Vagina (tissue), 2 donors: Measurements from ENCODE around the gene TWIST2. TPM values are rescaled to one million over a fixed set of nuclear protein-coding genes. Genes with fewer than 3 reads are reported as not detected.

Experiments used
- DNase-seq, 2 donors: peaks; one replicate each; pipeline ENCODE4 v3.0.0-alpha.2; 2017; ENCODE audit errors: extremely low spot score in 2 of 2
- H3K27ac ChIP-seq: fragments of 200-600 bp; sonication (generic); one replicate; pipeline ENCODE4 v1.5.1; 2019
- H3K27me3 ChIP-seq: fragments of 200-600 bp; sonication (generic); one replicate; pipeline ENCODE4 v1.5.1; 2019
- H3K36me3 ChIP-seq, 2 donors: fragments of 200-600 bp; sonication (generic); one replicate each; pipeline ENCODE4 v1.5.1; 2017 to 2019
- H3K4me1 ChIP-seq: fragments of 200-600 bp; sonication (generic); one replicate; pipeline ENCODE4 v1.5.1; 2019
- H3K4me3 ChIP-seq, 2 donors: fragments of 200-600 bp; sonication (generic); 1 replicate in 1 of 2; 2 replicates in 1 of 2; pipeline ENCODE4 v1.5.1; 2016 to 2019
- H3K9me3 ChIP-seq: fragments of 200-600 bp; sonication (generic); one replicate; pipeline ENCODE4 v1.5.1; 2019
- POLR2A ChIP-seq, 2 donors: fragments of 450-650 bp; IDR thresholded peaks; one replicate each; pipeline ENCODE4 v1.6.1; 2017; ENCODE audit warnings: antibody characterized with exemption in 2 of 2, mild to moderate bottlenecking in 2 of 2, moderate library complexity in 2 of 2
- POLR2AphosphoS5 ChIP-seq, 2 donors: sonication (generic); formaldehyde crosslinking; IDR thresholded peaks; one replicate each; pipeline ENCODE4 v1.9.0; 2017; ENCODE audit warnings: antibody characterized with exemption in 2 of 2, mild to moderate bottlenecking in 2 of 2, low read depth in 1 of 2; ENCODE audit not compliant: insufficient read depth in 1 of 2
- intact Hi-C: fragments of 100-400 bp; cut with DNase I; formaldehyde crosslinking; loops from one replicate; pipeline ENCODE4 v1.15.1; 2023
- total RNA-seq: library from RNA; depleted of rRNA; stranded (reverse); fragments of >200 nt; gene quantifications from one replicate; pipeline ENCODE4 v1.2.3, GENCODE V29; 2016
- TF ChIP-seq, protein P1 (sequence below), 3 experiments: fragments of 450-650 bp in 2 of 3; fragments of 200-600 bp in 1 of 3; sonication (generic) in 1 of 3; IDR thresholded peaks; one replicate each; pipeline ENCODE4 v1.5.1; 2017 to 2019; ENCODE audit warnings: antibody characterized with exemption in 3 of 3, mild to moderate bottlenecking in 2 of 3, moderate library complexity in 2 of 3

Gene TWIST2
- total RNA-seq, 1 donor from 2014 or later = 214 TPM

DNA sequence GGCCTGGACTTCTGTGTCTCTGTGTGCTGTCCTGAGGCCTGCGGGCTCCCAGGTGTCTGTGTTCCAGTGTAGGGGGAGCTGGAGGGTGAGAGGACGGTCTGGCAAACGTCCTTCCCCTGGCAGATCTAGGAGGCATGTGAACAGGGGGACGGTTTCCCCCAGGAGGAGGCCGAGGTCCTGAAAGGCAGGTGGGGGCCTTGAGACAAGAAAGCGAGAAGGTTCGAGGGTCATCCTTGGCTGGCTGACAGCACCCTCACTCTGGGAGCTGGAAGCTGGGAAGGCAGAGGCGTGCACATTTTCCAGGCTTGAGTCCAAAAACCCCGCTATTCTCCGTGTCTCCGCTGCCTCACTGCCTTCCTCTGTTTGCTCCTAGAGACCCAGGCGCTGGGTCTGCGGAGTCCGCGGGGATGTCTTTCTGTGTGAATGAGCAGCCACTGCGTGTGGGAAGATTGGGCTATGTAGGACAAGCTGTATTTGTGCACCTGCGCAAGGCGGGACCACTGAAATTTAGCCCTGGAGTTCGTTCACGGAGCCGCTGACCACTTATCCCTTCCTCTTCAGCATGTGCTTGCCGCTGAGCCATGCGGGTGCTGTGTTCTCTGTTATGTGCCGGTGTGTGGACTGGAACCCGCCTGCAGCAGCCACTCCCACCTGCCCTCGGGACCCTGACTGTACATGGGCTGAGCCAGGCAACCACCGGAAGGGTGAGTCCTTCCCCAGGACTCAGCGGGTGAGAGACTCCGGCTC lies 43.7 kb downstream of the TWIST2 start:
- no peak for TF ChIP-seq POLR2AphosphoS5 (IDR thresholded peaks at IDR 0.05; ENCODE audit: insufficient read depth in 1 of 2, low read depth in 1 of 2)
- TF ChIP-seq POLR2A (IDR thresholded peaks at IDR 0.05) = no peak
- TF ChIP-seq, protein P1, sequence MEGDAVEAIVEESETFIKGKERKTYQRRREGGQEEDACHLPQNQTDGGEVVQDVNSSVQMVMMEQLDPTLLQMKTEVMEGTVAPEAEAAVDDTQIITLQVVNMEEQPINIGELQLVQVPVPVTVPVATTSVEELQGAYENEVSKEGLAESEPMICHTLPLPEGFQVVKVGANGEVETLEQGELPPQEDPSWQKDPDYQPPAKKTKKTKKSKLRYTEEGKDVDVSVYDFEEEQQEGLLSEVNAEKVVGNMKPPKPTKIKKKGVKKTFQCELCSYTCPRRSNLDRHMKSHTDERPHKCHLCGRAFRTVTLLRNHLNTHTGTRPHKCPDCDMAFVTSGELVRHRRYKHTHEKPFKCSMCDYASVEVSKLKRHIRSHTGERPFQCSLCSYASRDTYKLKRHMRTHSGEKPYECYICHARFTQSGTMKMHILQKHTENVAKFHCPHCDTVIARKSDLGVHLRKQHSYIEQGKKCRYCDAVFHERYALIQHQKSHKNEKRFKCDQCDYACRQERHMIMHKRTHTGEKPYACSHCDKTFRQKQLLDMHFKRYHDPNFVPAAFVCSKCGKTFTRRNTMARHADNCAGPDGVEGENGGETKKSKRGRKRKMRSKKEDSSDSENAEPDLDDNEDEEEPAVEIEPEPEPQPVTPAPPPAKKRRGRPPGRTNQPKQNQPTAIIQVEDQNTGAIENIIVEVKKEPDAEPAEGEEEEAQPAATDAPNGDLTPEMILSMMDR (IDR thresholded peaks at IDR 0.05) = no peak
- intact Hi-C loops = no loop called here
- H3K4me1 ChIP-seq = peaks cover 64% of the 10 kb centered on the region
- no peaks in the 10 kb centered on the region for H3K27me3 ChIP-seq
- no peak for DNase-seq
- peak overlapping the region; percentile 87 for H3K27ac ChIP-seq
- no peaks in the 10 kb centered on the region for H3K36me3 ChIP-seq
- no peaks in the 10 kb centered on the region for H3K9me3 ChIP-seq
- no peak overlapping the region for H3K4me3 ChIP-seq

DNA sequence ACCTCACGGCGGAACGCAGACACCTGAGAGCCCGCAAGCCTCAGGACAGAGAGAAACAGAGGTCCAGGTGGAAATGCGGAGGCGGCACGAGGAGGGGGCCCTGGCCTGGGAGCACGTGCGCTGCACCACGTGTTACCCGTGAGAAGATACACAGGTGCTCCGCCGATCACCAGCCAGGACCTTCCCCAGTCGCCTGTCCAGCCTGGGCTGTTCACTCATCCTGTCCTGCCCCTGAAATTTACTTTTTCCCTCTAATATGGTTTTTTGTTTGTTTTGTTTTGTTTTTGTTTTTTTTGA lies 44.3 kb downstream of the TWIST2 start:
- Histone ChIP-seq H3K27me3 (no peaks in the 10 kb centered on the region), H3K4me1 (peaks cover 69% of the 10 kb centered on the region), H3K9me3 (no peaks in the 10 kb centered on the region), H3K27ac (peak overlapping the region; percentile 87), H3K36me3 (no peaks in the 10 kb centered on the region), H3K4me3 (no peak overlapping the region)
- TF ChIP-seq POLR2A (IDR thresholded peaks at IDR 0.05) = no peak
- no peak for TF ChIP-seq POLR2AphosphoS5 (IDR thresholded peaks at IDR 0.05; ENCODE audit: insufficient read depth in 1 of 2, low read depth in 1 of 2)
- TF ChIP-seq, protein P1 (IDR thresholded peaks at IDR 0.05) = no peak
- no peak for DNase-seq
- intact Hi-C loops = no loop called here

DNA sequence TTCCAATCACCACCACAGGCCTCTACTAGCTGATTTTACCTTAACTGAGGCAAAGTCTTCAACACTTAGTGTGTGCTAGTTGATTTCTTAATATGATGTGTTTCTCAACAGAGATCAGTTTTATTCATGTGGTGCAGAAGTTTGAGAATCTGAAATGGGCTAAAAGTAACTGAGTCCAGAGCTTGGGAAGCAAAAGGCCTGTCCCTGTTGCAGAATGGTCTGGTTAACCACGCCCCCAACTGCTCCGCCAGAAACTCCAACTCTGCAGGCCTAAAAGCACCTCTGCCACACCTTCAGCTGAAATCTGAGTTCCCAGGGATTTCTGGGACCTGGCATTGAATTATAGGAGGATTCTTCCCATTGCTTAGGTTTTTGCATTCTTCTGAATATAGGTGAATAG lies 44.9 kb downstream of the TWIST2 start:
- H3K27me3 ChIP-seq = no peaks in the 10 kb centered on the region
- no peaks in the 10 kb centered on the region for H3K36me3 ChIP-seq
- intact Hi-C loops = no loop called here
- no peak overlapping the region for H3K4me3 ChIP-seq
- H3K4me1 ChIP-seq = peaks cover 76% of the 10 kb centered on the region
- DNase-seq = no peak
- H3K9me3 ChIP-seq = no peaks in the 10 kb centered on the region
- TF ChIP-seq, protein P1 (IDR thresholded peaks at IDR 0.05) = no peak
- TF ChIP-seq POLR2AphosphoS5 (IDR thresholded peaks at IDR 0.05; ENCODE audit: insufficient read depth in 1 of 2, low read depth in 1 of 2) = no peak
- no peak for TF ChIP-seq POLR2A (IDR thresholded peaks at IDR 0.05)
- H3K27ac ChIP-seq = peak overlapping the region; percentile 87

DNA sequence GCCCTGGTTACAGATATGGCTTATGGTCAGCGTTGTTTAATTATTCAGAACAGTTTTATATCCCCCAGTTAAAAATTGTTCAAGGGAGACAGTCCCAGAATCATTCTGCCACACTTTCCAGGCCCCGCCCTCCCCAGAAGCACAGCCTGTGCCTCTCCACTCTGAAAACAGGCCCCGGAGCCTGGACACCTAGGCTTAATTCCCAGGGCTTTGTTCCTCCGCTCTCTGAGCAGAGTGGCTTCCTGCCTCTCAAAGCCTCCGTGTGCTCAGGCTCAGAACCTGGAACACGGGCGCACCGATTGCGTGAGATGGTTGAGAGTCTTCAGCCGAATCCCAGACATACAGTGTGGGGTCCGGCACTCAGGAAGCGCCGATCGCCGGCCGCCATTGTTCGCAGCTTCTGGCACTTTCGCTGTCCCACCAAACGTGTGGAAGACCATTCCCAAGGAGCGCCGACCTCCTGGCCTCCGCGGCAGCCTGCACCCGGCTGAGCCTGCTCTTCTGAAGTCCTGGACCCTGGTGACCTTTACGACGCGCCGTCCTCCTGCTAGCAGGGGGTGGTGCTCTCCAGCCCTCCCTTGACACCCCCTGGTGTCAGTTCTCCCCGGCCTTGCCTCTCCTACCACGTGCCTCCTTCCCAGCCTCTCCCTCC lies 45.6 kb downstream of the TWIST2 start:
- no peaks in the 10 kb centered on the region for H3K36me3 ChIP-seq
- peak overlapping the region; percentile 87 for H3K27ac ChIP-seq
- intact Hi-C loops = no loop called here
- DNase-seq = no peak
- H3K4me1 ChIP-seq = peaks cover 82% of the 10 kb centered on the region
- no peaks in the 10 kb centered on the region for H3K27me3 ChIP-seq
- no peaks in the 10 kb centered on the region for H3K9me3 ChIP-seq
- H3K4me3 ChIP-seq = no peak overlapping the region
- TF ChIP-seq, protein P1 (IDR thresholded peaks at IDR 0.05) = no peak
- no peak for TF ChIP-seq POLR2AphosphoS5 (IDR thresholded peaks at IDR 0.05; ENCODE audit: insufficient read depth in 1 of 2, low read depth in 1 of 2)
- TF ChIP-seq POLR2A (IDR thresholded peaks at IDR 0.05) = no peak
